ENCODE measurements around the gene CXXC5. TPM values are rescaled to one million over a fixed set of nuclear protein-coding genes. Genes with fewer than 3 reads are reported as not detected.

The CXXC5 gene
- total RNA-seq, 2 experiments from 2014 or later = 0.82 to 1.1 TPM

DNA sequence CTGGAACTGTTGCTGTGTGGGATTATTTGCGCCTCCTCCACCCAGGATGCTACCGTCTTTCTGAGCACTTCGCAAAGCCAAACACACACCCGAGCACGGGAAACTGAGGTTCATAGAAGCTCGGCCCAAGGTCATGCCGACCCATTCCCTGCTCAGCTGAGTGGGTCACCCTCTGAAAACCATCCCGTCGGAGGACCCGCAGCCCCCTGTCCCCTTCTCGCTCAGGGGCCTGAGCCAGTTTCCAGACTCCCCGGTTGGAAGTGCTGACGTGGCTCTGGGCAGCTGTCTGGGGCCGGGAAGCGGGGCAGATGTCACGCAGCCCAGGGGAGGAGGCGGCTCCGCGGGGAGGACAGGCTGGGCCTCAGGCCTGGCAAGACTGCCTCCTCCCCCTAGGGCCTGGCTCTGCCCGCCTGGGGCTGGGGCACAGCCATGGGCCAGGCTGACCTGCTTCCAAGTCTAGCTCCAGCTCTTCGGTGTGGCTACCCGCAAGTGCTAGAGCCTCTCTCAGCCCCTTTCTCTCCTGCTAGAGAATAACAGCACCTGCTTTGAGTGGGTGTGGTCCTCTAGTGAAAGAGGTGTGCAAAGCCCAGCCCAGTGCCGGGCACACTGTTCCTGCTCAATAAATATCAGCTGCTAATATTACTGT lies 9.9 kb upstream of the CXXC5 start:
- ATAC-seq (no peak), DNase-seq (no peak)
- no peaks in the 10 kb centered on the region for H3K9me3 Mint-ChIP-seq (ENCODE audit: low read depth)
- peaks cover 17% of the 10 kb centered on the region for H3K36me3 Mint-ChIP-seq (ENCODE audit: low read depth)
- peaks cover 35% of the 10 kb centered on the region for H3K4me1 Mint-ChIP-seq
- POLR2A ChIA-PET = interaction anchor here (0.9 to 1.8 kb wide), 2 partner anchors 10 to 137 kb away, joined by 3 to 9 read pairs; partner anchors contain the start of gene CXXC5
- H3K27ac Mint-ChIP-seq = no peak overlapping the region
- CTCF ChIA-PET = interaction anchor here (0.5 to 1.8 kb wide), 8 partner anchors 10 to 128 kb away, joined by 3 to 7 read pairs (median 3); partner anchors contain the start of gene CXXC5
- intact Hi-C loops (cut with DNase I, micrococcal nuclease) = loop anchor here (5.0 to 10.0 kb wide), 5 partner anchors 69 to 469 kb away; no protein-coding TSS in a partner anchor
- no peak overlapping the region for H3K4me3 Mint-ChIP-seq
- no peaks in the 10 kb centered on the region for H3K27me3 Mint-ChIP-seq

- CTCF ChIA-PET = interaction anchor here (0.5 to 1.8 kb wide), 8 partner anchors 9 to 126 kb away, joined by 3 to 7 read pairs (median 3); partner anchors contain the start of gene CXXC5
- ATAC-seq = no peak
Measured at GRCh38 chr5:139638736-139639618, 9.2 kb upstream of the CXXC5 start.

DNA sequence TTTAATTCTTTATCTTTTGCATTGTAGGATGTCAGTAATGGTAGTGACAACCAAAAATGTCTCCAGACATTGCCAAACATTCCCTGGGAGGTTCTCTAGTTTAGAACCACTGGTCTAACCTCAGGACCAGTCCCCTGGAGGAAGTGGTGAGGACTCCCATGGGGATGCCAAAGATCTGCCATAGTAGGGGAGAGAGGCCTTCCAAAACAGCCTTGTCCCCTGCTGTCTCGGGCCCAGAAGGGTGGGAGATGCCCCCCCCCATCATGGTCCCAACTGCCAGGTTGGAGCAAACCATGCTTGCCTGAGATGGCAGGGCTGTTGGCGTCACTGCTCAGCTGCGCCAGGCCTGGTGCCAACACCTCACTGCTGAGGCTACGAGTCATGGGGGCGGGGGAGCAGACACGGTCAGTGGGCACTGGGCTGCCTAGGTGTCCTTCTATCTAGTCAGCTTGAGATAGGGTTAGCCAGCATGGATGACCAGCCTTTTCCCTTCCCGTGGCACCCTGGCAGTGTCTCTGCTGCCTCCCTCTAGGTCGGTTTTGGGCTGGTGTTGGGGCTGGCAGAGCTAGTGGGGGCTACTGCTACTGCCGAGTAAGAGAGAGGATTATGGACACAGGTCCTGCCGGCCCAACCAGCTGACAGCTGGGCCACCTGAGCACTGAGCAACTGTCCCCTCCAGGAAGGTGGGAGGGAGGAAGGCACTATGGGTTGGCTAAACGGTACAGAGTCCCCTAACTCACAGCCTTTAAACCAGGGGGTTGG lies 8.3 kb upstream of the CXXC5 start:
- intact Hi-C loops (cut with DNase I, micrococcal nuclease) = loop anchor here (5.0 to 10.0 kb wide), 5 partner anchors 68 to 468 kb away; no protein-coding TSS in a partner anchor
- H3K27ac Mint-ChIP-seq = no peak overlapping the region
- no peaks in the 10 kb centered on the region for H3K27me3 Mint-ChIP-seq
- H3K4me3 Mint-ChIP-seq = no peak overlapping the region
- POLR2A ChIA-PET = interaction anchor here (0.6 kb wide), 1 partner anchor 34 kb away, joined by 4 read pairs; no protein-coding TSS in a partner anchor
- peaks cover 14% of the 10 kb centered on the region for H3K36me3 Mint-ChIP-seq (ENCODE audit: low read depth)
- no peaks in the 10 kb centered on the region for H3K9me3 Mint-ChIP-seq (ENCODE audit: low read depth)
- CTCF ChIA-PET = interaction anchor here (0.6 to 1.5 kb wide), 3 partner anchors 19 to 126 kb away, joined by 3 to 4 read pairs (median 3); no protein-coding TSS in a partner anchor
- no peak for ATAC-seq
- H3K4me1 Mint-ChIP-seq = peaks cover 29% of the 10 kb centered on the region
- DNase-seq = no peak

More at GRCh38 chr5:139638736-139639618, 9.2 kb upstream of the CXXC5 start:
- POLR2A ChIA-PET = interaction anchor here (0.9 kb wide), 1 partner anchor 136 kb away, joined by 3 read pairs; no protein-coding TSS in a partner anchor
- no peak overlapping the region for H3K4me3 Mint-ChIP-seq
- no peaks in the 10 kb centered on the region for H3K9me3 Mint-ChIP-seq (ENCODE audit: low read depth)
- peaks cover 17% of the 10 kb centered on the region for H3K36me3 Mint-ChIP-seq (ENCODE audit: low read depth)
- H3K4me1 Mint-ChIP-seq = peaks cover 34% of the 10 kb centered on the region
- no peak for DNase-seq
- H3K27me3 Mint-ChIP-seq = no peaks in the 10 kb centered on the region
- intact Hi-C loops (cut with DNase I, micrococcal nuclease) = loop anchor here (5.0 to 10.0 kb wide), 5 partner anchors 68 to 468 kb away; no protein-coding TSS in a partner anchor
- no peak overlapping the region for H3K27ac Mint-ChIP-seq

DNA sequence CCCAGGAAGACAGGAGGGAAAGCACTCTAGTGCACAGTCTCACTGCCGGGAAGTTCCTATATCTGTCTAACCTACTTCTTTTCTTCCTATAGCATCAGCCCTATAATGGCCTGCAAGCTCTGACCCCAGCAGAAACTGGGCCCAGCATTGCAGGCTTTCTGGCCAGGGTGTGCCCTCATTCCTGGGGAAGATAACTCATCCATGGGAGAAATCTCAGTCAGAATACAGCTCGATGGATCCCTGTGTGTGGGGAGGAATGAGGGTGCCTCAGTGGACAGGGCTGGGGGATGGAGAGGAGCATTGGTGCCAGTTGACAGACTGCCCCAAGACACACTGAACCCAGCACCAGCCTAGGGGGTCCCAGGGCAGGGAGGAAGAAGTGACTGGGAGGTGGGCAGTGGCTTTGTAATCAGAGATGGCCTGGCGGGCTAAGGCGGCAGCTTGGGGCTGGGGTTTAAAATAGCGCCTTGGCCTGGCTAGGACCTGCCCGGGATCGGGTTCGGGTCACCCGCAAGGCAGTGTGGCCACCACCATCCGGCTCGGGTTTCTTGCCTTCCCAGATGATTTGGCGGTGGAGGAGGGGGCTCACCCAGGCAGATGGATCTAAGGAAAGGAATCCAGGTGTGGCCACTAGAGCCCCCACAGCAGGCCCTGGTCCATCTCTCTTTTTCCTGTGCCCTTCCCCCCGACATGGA lies 7.6 kb upstream of the CXXC5 start:
- Mint-ChIP-seq H3K4me1 (peaks cover 22% of the 10 kb centered on the region), H3K9me3 (ENCODE audit: low read depth) (no peaks in the 10 kb centered on the region), H3K27ac (no peak overlapping the region), H3K27me3 (peaks cover 5% of the 10 kb centered on the region), H3K4me3 (no peak overlapping the region), H3K36me3 (ENCODE audit: low read depth) (peaks cover 14% of the 10 kb centered on the region)
- ATAC-seq (no peak), DNase-seq (no peak)
- intact Hi-C loops (cut with DNase I, micrococcal nuclease) = no loop called here
- ChIA-PET POLR2A (interaction anchor here (0.6 kb wide), 1 partner anchor 35 kb away, joined by 4 read pairs; no protein-coding TSS in a partner anchor), CTCF (interaction anchor here (0.6 to 0.8 kb wide), 2 partner anchors 18 to 125 kb away, joined by 3 to 4 read pairs; no protein-coding TSS in a partner anchor)

DNA sequence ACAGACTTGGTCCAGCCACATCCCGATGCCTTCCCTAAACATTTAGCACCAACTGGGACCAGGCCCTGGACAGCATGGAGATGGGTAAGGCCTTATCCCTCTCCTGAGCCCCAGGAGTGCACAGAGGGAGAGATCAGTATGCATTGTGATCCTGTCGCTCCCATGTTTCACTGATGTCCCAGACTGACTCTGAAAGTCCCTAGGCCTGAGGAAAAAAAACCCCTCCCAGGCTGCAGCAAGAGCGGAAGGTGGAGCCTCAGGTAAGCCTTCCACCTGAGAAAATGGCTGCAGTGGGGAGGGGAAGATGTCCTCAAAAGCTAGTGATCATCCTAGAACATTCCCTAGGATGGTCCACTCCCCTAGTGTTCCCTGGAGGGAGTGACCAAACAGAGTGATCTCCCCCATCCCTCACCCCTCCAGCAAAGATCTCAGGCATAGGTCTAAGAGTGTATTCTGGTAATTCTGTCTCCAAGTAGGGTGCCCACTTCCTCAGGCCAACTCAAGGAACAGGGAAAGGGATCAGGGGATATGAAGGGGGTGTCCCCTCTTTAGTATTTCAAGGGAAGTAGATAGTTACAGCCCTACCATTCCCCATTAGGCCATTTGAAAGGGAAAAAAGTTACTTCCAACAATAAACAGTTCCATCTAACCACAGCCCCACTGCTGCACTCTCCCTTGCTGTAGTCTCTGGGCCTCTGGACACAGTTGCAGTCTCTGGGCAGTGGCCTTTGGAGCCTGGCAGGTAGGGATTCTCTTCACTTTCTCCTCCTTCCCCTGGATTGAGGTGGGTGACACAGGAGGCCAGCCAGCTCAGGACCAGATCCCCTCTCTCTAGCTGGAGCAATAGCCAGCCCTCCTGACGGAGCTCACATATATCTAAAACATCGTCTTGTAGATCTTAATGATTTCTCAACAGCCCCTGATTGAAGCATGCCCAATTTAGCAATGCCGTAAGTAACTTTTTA lies 6.8 kb upstream of the CXXC5 start:
- Mint-ChIP-seq H3K4me3 (no peak overlapping the region), H3K4me1 (peaks cover 14% of the 10 kb centered on the region)
- CTCF ChIA-PET = interaction anchor here (0.6 to 1.1 kb wide), 3 partner anchors 9 to 319 kb away, joined by 3 to 4 read pairs (median 3); no protein-coding TSS in a partner anchor

GRCh38 chr5:139642213-139642612 lies 5.9 kb upstream of the CXXC5 start:
- peaks cover 8% of the 10 kb centered on the region for H3K4me1 Mint-ChIP-seq
- H3K27me3 Mint-ChIP-seq = peaks cover 17% of the 10 kb centered on the region
- no peak overlapping the region for H3K27ac Mint-ChIP-seq
- no peaks in the 10 kb centered on the region for H3K9me3 Mint-ChIP-seq (ENCODE audit: low read depth)
- H3K36me3 Mint-ChIP-seq (ENCODE audit: low read depth) = peaks cover 3% of the 10 kb centered on the region
- DNase-seq = no peak
- POLR2A ChIA-PET = no interaction called here
- no peak for ATAC-seq
- H3K4me3 Mint-ChIP-seq = no peak overlapping the region
- CTCF ChIA-PET = interaction anchor here (0.6 to 1.1 kb wide), 3 partner anchors 9 to 318 kb away, joined by 3 to 4 read pairs (median 3); no protein-coding TSS in a partner anchor
- intact Hi-C loops (cut with DNase I, micrococcal nuclease) = no loop called here

More for the DNA sequence above, 6.8 kb upstream of the CXXC5 start:
- POLR2A ChIA-PET = no interaction called here
- ATAC-seq (no peak), DNase-seq (no peak)
- no peaks in the 10 kb centered on the region for H3K9me3 Mint-ChIP-seq (ENCODE audit: low read depth)
- H3K27me3 Mint-ChIP-seq = peaks cover 9% of the 10 kb centered on the region
- no peak overlapping the region for H3K27ac Mint-ChIP-seq
- H3K36me3 Mint-ChIP-seq (ENCODE audit: low read depth) = peaks cover 9% of the 10 kb centered on the region
- intact Hi-C loops (cut with DNase I, micrococcal nuclease) = no loop called here

DNA sequence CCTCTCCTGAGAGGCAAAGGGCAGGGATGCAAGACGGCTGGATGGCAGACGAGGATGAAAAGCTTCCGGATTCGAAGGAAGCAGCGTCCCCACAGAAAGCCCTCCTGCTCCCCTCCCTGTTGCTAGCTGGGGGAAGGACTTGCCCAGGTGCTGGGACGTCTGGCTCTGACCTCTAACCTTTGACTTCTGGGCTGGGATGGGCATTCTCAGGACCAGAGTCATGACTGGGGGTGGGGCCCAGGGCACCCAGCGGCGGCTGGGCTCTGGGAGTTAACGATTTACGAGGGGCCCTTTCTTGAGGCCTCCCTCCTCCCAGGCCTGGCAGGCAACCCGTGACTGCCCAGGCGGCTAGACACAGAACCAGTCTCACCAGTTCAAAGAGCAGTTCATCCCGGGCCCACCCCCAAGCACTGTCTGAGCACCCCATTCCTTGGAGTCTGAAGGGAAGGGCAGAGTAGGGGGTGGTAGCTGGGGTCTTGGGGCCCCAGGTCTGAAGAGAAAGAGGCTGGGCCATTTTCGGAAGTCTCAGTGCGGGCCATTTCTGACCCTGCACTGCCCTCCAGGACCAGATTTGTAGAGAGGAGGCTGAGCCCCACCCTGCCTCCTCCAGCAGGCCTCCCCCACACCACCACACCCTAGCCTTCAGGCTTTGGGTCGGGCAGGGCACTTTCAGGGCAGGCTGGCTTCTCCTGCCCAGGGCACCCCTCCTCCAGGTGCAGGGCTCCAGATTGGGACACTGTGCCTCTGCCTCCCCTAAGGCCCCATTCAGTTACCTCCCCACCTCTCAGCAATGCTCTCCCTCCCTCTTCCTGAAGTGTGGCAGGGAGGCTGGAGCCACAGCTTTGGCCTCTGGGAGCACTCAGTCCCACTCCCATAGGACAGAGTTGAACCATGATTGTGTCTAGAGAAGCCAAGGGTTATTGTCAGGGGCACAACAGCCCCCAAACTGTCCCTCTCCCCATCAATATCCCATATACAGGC lies 5.0 kb upstream of the CXXC5 start:
- no peak overlapping the region for H3K27ac Mint-ChIP-seq

DNA sequence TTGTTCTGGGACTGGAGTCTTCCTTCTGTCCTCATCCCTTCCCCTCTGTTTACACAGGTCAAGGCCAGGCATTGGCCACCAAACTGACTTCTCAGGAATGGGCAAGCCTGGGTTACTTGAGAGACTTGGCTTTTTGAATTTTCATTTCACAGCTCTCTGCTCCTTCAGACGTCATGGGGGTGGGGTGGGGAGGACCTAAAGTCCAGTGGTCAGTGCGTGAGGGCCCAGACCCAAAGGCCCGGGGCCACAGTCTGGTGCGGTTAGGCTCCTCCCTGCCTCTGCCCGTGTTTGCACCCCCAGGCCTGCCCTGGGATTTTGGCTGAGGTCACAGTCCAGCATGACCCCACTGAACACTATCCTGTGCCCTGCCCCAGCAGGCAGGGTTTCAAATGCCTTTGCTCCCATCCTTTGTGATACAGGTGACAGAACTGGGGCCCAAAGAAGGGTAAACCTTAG lies 4.1 kb upstream of the CXXC5 start:
- H3K36me3 Mint-ChIP-seq (ENCODE audit: low read depth) = no peaks in the 10 kb centered on the region
- CTCF ChIA-PET = interaction anchor here (0.7 to 1.4 kb wide), 3 partner anchors 10 to 75 kb away, joined by 3 to 7 read pairs (median 3); no protein-coding TSS in a partner anchor
- H3K9me3 Mint-ChIP-seq (ENCODE audit: low read depth) = no peaks in the 10 kb centered on the region
- DNase-seq (no peak), ATAC-seq (no peak)
- peaks cover 20% of the 10 kb centered on the region for H3K27me3 Mint-ChIP-seq
- intact Hi-C loops (cut with DNase I, micrococcal nuclease) = no loop called here
- H3K4me3 Mint-ChIP-seq = no peak overlapping the region
- H3K27ac Mint-ChIP-seq = no peak overlapping the region
- POLR2A ChIA-PET = interaction anchor here (1.1 to 1.8 kb wide), 2 partner anchors 8 to 10 kb away, joined by 3 to 4 read pairs; no protein-coding TSS in a partner anchor
- H3K4me1 Mint-ChIP-seq = peaks cover 5% of the 10 kb centered on the region

More for the DNA sequence above, 5.0 kb upstream of the CXXC5 start:
- DNase-seq (no peak), ATAC-seq (no peak)
- no peaks in the 10 kb centered on the region for H3K9me3 Mint-ChIP-seq (ENCODE audit: low read depth)
- peaks cover 20% of the 10 kb centered on the region for H3K27me3 Mint-ChIP-seq
- POLR2A ChIA-PET = no interaction called here
- H3K36me3 Mint-ChIP-seq (ENCODE audit: low read depth) = no peaks in the 10 kb centered on the region
- intact Hi-C loops (cut with DNase I, micrococcal nuclease) = no loop called here
- H3K4me1 Mint-ChIP-seq = peaks cover 5% of the 10 kb centered on the region
- CTCF ChIA-PET = interaction anchor here (0.6 to 0.9 kb wide), 3 partner anchors 21 to 123 kb away, joined by 3 to 4 read pairs (median 3); no protein-coding TSS in a partner anchor
- H3K4me3 Mint-ChIP-seq = no peak overlapping the region

Data from activated CD4-positive, alpha-beta T cell treated with anti-CD3 and anti-CD28 coated beads for 36 hours (primary cell).